PC-9 (cell line): ENCODE data around the gene METAP2. TPM values are rescaled to one million over a fixed set of nuclear protein-coding genes. Genes with fewer than 3 reads are reported as not detected.
A peak's percentile ranks its signal among the peaks of the same experiment; 100 is the strongest.
"Not testable (repeated sequence)": the region's sequence is repeated elsewhere in the genome, so short reads cannot be mapped to it uniquely, and the experiment has no call there.

ENCODE experiments used
- BruUV-seq: library from RNA; stranded (reverse); fragments of 400-500 nt; replicated peaks from 2 replicates; lab custom pipeline; 2021; lab: Mats Ljungman, UMichigan
- CTCF ChIA-PET: fragments of 300-600 bp; sonication (Branson Sonifier 250); formaldehyde crosslinking; loops from one replicate; lab custom pipeline; 2022; ENCODE audit warnings: antibody characterized with exemption; lab: Charles Lee
- POLR2A ChIA-PET: fragments of 300-600 bp; sonication (Branson Sonifier 250); formaldehyde crosslinking; loops from one replicate; lab custom pipeline; 2022; ENCODE audit warnings: antibody characterized with exemption; ENCODE audit not compliant: unreplicated experiment; lab: Charles Lee
- DNase-seq, 2 experiments: peaks; one replicate each; pipeline versions ENCODE4 v3.0.0 to v3.0.0-alpha.2; 2015 to 2022; ENCODE audit warnings: mixed read lengths in 1 of 2
- H2AFZ ChIP-seq: fragments of 200-600 bp; sonication (generic); 2 replicates; pipeline ENCODE4 v1.8.1; 2017; ENCODE audit warnings: antibody characterized with exemption
- H3F3A ChIP-seq: fragments of 200-600 bp; sonication (generic); 2 replicates; pipeline ENCODE4 v1.8.1; 2017; ENCODE audit warnings: antibody characterized with exemption, mild to moderate bottlenecking, low read depth; ENCODE audit not compliant: insufficient read depth
- H3K27ac ChIP-seq: fragments of 200-600 bp; sonication (generic); 2 replicates; pipeline ENCODE4 v1.6.1; 2016; ENCODE audit warnings: mixed run types
- H3K27me3 ChIP-seq: fragments of 200-600 bp; sonication (generic); 2 replicates; pipeline ENCODE4 v1.6.1; 2016; ENCODE audit warnings: low read depth, mixed run types; ENCODE audit not compliant: insufficient read depth
- H3K36me3 ChIP-seq: fragments of 200-600 bp; sonication (generic); 2 replicates; pipeline ENCODE4 v1.6.1; 2016; ENCODE audit warnings: low read depth, mixed run types
- H3K4me1 ChIP-seq: fragments of 200-600 bp; sonication (generic); replicated peaks from 2 replicates; pipeline ENCODE4 v1.6.1; 2016; ENCODE audit warnings: mixed run types; ENCODE audit not compliant: insufficient read depth
- H3K4me2 ChIP-seq: fragments of 200-600 bp; sonication (generic); 2 replicates; pipeline ENCODE4 v1.6.1; 2017; ENCODE audit warnings: mixed run types
- H3K4me3 ChIP-seq: fragments of 200-600 bp; sonication (generic); 2 replicates; pipeline ENCODE4 v1.6.1; 2016; ENCODE audit warnings: mixed run types
- H3K79me2 ChIP-seq: fragments of 200-600 bp; sonication (generic); 2 replicates; pipeline ENCODE4 v1.6.1; 2017; ENCODE audit warnings: low read depth, mixed run types
- H3K9me2 ChIP-seq: fragments of 200-600 bp; sonication (generic); 2 replicates; pipeline ENCODE4 v1.8.1; 2017; ENCODE audit warnings: mild to moderate bottlenecking; ENCODE audit not compliant: insufficient read depth
- H3K9me3 ChIP-seq: fragments of 200-600 bp; sonication (generic); 2 replicates; pipeline ENCODE4 v1.8.1; 2016; ENCODE audit warnings: low read depth; ENCODE audit not compliant: insufficient read depth
- H4K20me1 ChIP-seq: fragments of 200-600 bp; sonication (generic); 2 replicates; pipeline ENCODE4 v1.8.1; 2017; ENCODE audit not compliant: insufficient read depth
- CTCF ChIP-seq: fragments of 200-600 bp; sonication (generic); conservative IDR thresholded peaks from 2 replicates; pipeline ENCODE4 v1.6.1; 2017; ENCODE audit warnings: mixed run types, antibody characterized with exemption, mild to moderate bottlenecking, moderate library complexity
- EZH2 ChIP-seq: fragments of 200-600 bp; sonication (generic); IDR thresholded peaks from 2 replicates; pipeline ENCODE4 v1.8.0; 2017; ENCODE audit warnings: antibody characterized with exemption, low read depth
- intact Hi-C: fragments of 100-400 bp; cut with micrococcal nuclease; formaldehyde crosslinking; loops from one replicate; pipeline ENCODE4 v1.10.0; 2022; ENCODE audit not compliant: unreplicated experiment
- total RNA-seq: library from RNA; stranded (reverse); gene quantifications from 2 replicates; pipeline ENCODE4 v1.2.3, GENCODE V29; 2021

The METAP2 gene
- total RNA-seq, 1 experiment from 2014 or later = 93.8 TPM

GRCh38 chr12:95463050-95463449 lies 10.9 kb upstream of the METAP2 start:
- Histone ChIP-seq H3K79me2 (no peaks in the 10 kb centered on the region), H2AFZ (no peak overlapping the region), H3K36me3 (no peaks in the 10 kb centered on the region), H3F3A (no peaks in the 10 kb centered on the region; the same call in 1 of the 2 replicates), H3K27ac (no peak overlapping the region), H3K9me2 (no peaks in the 10 kb centered on the region), H3K9me3 (0 out of 2 replicates have a peak, but pooled peaks cover 1% of the 10 kb centered on the region), H3K4me1 (0 out of 2 replicates have a peak, but pooled peaks cover 10% of the 10 kb centered on the region), H3K4me3 (no peak overlapping the region), H3K27me3 (no peaks in the 10 kb centered on the region), H3K4me2 (no peak overlapping the region), H4K20me1 (no peaks in the 10 kb centered on the region)
- POLR2A ChIA-PET = no interaction called here
- intact Hi-C loops = no loop called here
- CTCF ChIA-PET = no interaction called here
- BruUV-seq = no TSS peak
- no peak for TF ChIP-seq CTCF
- TF ChIP-seq EZH2 = no peak
- no peak for DNase-seq

- H3F3A ChIP-seq, H3K79me2 ChIP-seq, DNase-seq, H3K27ac ChIP-seq, H3K4me2 ChIP-seq, BruUV-seq, intact Hi-C loops, H3K4me3 ChIP-seq, CTCF ChIA-PET, H4K20me1 ChIP-seq, H3K36me3 ChIP-seq, H3K9me3 ChIP-seq, H2AFZ ChIP-seq, H3K27me3 ChIP-seq, POLR2A ChIA-PET, H3K9me2 ChIP-seq, H3K4me1 ChIP-seq: not testable (repeated sequence)
Observed at GRCh38 chr12:95463776-95464175, 10.2 kb upstream of the METAP2 start.

DNA sequence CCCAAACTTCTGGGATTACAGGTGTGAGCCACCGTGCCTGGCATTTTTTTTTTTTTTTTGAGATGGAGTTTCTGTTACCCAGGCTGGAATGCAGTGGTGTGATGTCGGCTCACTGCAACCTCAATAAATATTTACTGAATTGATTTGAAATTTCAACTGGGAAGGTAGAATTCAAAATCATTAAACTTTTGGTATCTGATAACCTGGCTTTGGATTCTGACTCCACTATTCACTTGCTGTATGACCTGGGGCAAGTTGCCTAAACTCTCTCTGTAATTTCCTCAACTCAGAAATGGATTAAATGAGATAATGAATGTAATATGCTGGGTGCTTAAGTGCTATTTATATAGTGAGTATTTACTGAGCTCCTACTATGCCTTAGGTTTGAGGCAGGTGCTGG lies 8.7 kb upstream of the METAP2 start:
- POLR2A ChIA-PET = no interaction called here
- Histone ChIP-seq H3K4me3 (no peak overlapping the region), H3F3A (peaks cover 5% of the 10 kb centered on the region), H3K36me3 (no peaks in the 10 kb centered on the region), H3K9me2 (no peaks in the 10 kb centered on the region), H3K9me3 (no peaks in the 10 kb centered on the region), H3K27me3 (no peaks in the 10 kb centered on the region), H3K79me2 (no peaks in the 10 kb centered on the region), H3K4me1 (peaks cover 15% of the 10 kb centered on the region), H3K27ac (no peak overlapping the region), H4K20me1 (no peaks in the 10 kb centered on the region), H3K4me2 (no peak overlapping the region), H2AFZ (no peak overlapping the region)
- no peak for DNase-seq
- CTCF ChIA-PET = interaction anchor here (0.6 kb wide), 1 partner anchor 12 kb away, joined by 3 read pairs; no protein-coding TSS in a partner anchor
- intact Hi-C loops = no loop called here
- BruUV-seq = no TSS peak
- TF ChIP-seq CTCF = no peak
- no peak for TF ChIP-seq EZH2

GRCh38 chr12:95470300-95470699 lies 3.7 kb upstream of the METAP2 start:
- Histone ChIP-seq H3K4me1 (peaks cover 13% of the 10 kb centered on the region), H3K4me2 (peak overlapping the region; percentile 21), H3K79me2 (peaks cover 13% of the 10 kb centered on the region), H3F3A (peaks cover 28% of the 10 kb centered on the region), H3K9me2 (no peaks in the 10 kb centered on the region), H3K27me3 (no peaks in the 10 kb centered on the region), H4K20me1 (no peaks in the 10 kb centered on the region), H2AFZ (no peak overlapping the region), H3K36me3 (no peaks in the 10 kb centered on the region), H3K4me3 (no peak overlapping the region), H3K27ac (peak overlapping the region; percentile 4; the same call in 1 of the 2 replicates), H3K9me3 (no peaks in the 10 kb centered on the region)
- ChIA-PET CTCF (no interaction called here), POLR2A (interaction anchor here (0.5 kb wide), 1 partner anchor 245 kb away, joined by 15 read pairs; no protein-coding TSS in a partner anchor)
- BruUV-seq = no TSS peak
- intact Hi-C loops = loop anchor here (10.0 kb wide), 2 partner anchors 135 to 395 kb away; partner anchors contain the start of gene NR2C1
- peak in 1 of 2 experiments; percentile 73 for DNase-seq
- TF ChIP-seq EZH2 = no peak
- TF ChIP-seq CTCF = no peak
